Left forelimb (tissue), 1 donor: ENCODE measurements around the gene SEPTIN5.

Source experiments
- DNase-seq: peaks from one replicate; pipeline ENCODE4 v3.0.0-alpha.2; 2018; ENCODE audit warnings: low spot score

Gene SEPTIN5

DNA sequence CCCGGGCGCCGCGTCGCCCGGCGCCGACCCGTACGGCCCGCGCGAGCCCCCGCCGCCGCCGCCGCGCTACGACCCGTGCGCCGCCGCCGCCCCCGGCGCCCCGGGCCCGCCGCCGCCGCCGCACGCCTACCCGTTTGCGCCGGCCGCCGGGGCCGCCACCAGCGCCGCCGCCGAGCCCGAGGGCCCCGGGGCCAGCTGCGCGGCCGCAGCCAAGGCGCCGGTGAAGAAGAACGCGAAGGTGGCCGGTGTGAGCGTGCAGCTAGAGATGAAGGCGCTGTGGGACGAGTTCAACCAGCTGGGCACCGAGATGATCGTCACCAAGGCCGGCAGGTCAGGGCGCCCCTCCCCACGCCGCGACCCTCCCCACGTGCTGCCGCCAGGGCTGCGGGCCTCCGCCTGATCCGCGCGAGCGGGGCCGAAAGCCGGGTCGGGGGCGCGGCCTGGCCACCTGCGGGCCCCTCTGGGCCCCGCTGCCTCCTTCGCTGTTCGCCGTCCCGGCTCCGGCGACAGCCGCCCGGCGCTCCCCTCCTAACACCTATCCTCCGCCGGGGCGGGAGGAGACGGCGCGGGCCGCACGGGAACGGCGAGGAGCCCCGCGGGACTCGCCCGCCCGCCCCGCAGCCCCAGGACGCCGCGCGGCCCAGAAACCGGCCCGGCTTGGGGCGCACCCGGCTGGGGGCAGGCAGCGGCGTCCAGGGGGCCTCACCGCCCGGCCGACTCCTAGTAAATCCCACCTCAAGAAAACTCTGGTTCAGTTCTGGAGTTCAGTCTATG is 46.8 kb downstream of the SEPTIN5 start:
- DNase-seq = no peak

DNA sequence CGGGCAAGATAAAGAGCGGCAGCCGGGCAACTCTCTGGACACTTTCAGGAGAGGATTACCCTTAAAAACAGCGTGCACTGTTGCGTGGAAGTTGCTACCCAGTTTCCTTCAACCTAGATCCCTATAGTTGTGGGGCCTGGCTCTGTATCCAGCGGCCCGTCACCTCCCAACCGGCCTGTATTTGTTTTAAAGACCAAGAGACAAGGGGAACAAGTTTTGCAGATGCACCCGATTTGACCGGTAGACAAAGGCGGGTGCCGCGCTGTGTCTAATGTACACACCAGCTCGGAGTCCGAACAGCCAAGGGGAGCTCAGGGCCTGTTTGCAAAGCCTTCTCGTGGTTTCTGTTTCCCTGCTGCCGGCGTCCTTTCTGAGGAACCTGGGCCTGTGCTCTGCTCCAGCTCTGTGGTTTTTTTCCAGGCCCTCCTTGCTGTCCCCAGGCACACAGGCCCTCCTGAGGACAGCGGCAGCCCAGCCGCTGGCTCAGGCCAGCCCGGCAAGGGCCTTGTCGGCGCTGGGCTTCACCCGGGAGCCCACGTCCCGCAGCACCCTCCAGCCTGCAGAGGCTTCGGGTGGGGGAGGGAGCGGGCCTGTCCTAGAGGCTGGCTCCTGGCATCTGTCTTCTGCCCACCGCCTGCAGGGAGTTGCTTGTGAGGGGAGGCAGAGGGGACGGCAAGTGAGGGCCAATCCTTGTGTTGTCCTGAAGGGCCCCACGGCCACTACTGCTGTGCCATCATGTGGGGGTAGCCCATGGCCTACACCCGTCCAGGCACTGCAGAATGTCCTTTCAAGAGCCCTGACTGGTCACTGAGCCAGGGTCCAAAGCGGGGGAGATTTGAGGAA is 47.6 kb downstream of the SEPTIN5 start:
- no peak for DNase-seq

DNA sequence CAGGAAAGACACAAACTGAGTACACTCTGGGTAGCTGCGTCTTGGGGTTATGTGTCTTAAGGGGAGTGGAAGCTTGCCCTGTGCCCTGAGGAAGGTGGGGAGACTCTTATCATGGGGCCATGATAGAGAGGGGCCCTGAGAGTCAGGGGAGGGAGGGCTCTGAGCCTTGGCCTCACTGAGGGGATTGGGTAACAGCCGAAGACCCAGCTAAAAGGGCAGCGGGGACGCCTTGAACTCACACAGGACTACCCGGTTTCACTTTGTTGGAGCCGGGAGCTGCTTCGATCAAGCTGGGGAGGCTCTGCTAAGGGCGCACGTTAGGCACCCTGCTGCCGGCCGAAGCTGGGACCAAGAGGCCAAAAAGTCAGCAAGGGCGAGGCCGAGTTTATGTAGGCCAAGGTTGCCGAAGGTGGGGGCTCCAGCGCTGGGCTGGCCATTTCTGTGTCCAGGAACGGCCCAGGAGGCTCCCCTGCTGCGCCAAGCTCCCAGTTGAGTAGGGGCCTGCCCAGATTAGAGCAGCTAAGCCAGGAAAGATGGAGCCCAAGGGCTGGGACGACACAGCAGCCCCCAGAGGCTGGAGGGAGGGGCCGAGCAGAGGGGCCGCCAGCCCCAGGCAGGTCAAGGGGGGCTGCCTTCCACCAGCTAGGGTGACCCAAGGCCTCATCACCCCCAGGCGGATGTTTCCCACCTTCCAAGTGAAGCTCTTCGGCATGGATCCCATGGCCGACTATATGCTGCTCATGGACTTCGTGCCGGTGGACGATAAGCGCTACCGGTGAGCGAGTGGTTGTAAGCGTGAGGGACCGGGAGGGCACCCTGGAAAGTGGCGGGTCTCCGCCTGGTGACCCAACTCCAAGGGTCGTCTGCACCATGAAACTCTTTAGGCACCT is 48.5 kb downstream of the SEPTIN5 start:
- DNase-seq = no peak

DNA sequence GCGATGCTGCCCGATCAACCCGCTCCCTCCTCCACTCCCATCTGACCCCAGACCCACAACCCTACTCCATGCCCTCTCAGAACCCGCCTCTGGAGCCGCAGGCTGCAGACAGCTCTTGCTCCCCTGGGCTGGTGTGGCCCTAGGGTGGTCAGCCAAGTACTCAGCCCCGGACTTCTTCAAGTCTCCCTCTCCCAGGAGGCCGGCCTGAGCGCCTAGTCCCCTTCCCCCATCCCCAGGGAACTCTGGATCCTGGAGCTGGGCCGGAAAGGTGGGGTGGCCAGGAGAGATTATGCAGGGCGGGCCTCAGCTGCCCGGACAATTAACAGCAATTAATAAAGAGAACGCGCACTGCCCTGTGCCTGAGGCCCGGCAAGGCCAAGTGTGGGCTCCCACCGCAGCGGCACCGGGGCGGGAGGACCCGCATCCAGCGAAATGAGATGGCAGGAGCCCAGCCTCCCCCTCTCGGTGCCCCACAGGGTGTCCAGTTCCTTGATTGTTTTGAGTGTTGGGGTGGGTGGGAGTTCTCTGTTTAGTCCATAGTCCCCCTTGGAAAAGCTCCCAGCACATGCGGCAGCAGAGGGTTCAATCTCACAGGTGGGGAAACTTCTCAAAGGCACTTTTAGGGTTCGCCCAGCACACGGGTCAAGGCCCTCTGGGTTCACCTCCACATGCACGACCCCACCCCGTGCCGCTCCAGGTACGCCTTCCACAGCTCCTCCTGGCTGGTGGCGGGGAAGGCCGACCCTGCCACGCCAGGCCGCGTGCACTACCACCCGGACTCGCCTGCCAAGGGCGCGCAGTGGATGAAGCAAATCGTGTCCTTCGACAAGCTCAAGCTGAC is 49.4 kb downstream of the SEPTIN5 start:
- no peak for DNase-seq

DNA sequence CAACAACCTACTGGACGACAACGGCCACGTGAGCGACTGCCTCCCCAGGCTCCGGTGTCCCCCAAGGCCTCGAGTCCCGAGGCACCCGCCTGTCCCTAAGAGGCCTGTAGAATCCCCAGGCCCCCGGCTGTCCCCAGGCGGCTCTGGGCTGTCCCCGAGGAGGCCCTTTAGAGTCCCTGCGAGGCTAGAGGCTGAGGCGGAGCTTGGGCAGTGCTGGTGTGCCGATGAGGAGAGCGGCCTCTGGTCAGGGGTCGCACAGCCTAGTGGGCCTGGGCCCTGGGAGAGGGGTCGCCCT is 49.9 kb downstream of the SEPTIN5 start:
- no peak for DNase-seq

DNA sequence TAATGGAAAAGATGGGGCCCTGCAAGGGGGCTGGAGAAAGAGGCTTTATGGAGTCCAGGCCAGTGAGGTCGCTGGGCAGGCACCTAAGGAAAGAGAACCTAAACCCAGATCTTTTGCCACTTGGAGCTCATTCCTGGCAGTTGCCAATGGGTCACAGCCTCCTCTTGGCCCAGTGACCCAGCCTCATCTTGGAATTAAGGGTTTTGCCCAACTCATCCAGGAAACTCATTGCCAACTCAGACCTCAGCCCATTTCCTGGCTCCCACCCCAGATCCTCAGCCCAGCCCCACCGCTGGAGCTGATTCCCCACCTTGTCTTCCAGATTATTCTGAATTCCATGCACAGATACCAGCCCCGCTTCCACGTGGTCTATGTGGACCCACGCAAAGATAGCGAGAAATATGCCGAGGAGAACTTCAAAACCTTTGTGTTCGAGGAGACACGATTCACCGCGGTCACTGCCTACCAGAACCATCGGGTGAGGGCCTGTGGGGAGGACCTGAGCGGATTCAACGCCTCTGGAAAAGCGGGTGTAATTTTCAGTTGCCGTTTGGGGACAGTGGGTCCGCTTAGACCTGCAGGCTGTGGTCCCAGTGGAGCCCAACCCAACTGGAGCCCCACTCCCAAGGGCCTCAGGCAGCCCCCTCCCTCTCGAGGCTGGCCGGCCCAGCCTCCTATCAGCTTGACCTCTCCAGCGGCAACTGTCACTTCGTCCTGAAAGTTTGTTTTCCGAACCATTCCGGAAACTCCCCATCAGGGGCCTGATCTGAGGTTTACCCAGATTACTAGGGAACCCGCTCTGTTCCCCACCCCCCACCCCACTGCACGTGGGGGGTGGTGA is 50.6 kb downstream of the SEPTIN5 start:
- no peak for DNase-seq

DNA sequence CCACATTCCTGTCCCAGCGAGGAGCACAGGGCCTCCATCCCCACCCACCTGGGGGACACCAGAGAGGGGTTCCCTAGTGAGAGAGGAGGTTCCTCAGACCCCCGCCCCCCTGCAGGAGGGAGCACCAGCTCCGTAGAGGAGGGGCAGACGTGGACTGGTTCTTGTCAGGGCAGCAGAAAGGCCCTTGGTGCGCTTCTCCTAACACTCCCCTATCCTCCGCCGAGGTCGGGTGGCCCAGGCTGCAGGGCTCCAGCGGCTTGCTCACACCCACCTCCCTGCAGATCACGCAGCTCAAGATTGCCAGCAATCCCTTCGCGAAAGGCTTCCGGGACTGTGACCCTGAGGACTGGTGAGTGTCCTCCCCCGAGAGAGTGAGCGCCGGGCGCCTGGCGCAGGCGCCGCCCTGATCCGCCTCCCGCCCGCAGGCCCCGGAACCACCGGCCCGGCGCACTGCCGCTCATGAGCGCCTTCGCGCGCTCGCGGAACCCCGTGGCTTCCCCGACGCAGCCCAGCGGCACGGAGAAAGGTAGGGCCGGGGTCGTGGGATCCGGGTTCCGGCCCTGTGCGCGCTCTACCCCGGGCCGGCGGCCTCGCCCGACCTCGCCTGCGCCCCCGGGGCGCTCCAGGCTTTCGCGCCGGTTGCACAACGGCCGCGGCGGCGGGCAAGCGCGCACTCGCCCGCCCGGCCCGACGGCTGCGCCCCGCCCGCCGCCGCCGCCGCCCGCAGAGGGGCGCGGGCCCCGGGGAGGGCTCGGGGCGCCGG is 51.4 kb downstream of the SEPTIN5 start:
- no peak for DNase-seq

DNA sequence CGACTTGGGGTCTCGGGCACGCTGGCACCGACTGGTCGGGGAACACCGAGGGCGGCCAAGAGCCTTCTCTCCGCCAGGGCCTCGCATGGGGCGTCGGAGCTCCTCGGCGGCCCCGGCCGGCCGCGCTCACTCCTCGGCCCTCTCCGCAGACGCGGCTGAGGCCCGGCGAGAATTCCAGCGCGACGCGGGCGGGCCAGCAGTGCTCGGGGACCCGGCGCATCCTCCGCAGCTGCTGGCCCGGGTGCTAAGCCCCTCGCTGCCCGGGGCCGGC is 51.9 kb downstream of the SEPTIN5 start:
- DNase-seq = no peak

DNA sequence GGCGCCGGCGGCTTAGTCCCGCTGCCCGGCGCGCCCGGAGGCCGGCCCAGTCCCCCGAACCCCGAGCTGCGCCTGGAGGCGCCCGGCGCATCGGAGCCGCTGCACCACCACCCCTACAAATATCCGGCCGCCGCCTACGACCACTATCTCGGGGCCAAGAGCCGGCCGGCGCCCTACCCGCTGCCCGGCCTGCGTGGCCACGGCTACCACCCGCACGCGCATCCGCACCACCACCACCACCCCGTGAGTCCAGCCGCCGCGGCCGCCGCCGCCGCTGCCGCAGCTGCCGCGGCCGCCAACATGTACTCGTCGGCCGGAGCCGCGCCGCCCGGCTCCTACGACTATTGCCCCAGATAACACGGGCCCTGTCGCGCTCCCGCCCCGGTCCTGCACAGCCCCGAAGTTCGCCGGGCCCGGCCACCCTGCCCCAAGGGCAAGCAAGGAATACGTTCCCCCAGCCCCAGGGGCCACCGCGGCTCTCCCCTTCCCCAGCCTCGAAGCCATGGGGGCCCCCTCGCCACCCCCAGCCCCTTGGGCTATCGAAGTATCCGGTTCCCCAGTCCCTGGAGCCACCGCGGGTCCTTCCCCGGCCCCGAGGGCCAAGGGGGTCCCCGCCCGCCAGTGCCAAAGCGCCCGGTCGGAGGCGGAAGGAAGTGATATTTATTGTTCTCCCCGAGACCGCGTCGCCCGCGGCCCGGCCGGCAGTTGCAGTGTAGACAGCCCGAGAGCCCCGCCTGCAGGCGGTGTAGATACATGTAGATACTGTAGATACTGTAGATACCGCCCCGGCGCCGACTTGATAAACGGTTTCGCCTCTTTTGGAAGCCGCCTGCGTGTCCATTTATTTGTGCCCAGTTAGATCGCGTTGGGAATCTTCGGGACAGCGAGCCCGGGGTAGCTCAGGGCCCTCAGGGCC is 52.5 kb downstream of the SEPTIN5 start:
- no peak for DNase-seq

DNA sequence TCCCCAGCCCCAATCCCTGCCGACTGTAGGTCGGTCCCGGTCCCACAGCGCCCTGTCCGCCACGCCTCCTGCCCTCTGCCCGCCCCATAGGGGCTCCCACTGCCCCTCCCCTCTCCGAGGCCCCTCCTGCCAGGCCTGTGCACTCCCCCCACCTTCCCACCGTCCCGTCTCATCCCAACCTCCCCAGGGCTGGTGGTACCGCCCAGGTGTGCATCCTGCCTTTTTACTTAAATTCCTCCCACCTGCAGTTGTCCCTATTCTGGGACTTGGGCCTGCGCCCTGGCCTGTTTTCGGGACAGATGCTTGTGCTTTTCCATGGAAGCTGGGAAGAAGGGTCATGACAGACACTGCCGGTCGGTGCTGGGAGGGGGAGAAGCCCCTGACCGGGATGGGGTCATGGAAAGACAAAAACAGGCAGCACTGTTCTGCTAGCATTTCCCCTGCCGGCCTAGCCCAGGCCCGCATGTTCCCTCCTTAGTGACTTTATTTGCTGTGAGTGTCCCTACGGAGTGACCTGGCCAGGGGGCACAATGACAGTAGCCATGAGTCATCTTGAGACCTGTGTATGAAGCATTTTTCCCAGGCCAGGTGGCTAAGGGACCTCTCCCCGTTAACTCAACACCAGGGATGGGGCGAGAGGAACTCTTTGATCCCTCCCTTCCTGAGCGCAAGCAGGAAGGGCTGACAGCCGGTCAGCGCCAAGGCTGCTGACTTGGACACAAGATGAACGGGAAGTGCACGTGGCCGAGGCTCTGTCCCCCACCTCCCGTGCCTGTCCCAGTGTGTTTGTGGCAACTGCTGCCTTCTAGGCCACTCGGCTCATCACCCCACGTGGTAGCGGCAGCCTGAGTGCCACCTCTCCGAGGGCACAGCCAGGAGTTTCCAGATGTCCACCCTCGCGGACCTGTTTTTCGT is 53.4 kb downstream of the SEPTIN5 start:
- DNase-seq = no peak

DNA sequence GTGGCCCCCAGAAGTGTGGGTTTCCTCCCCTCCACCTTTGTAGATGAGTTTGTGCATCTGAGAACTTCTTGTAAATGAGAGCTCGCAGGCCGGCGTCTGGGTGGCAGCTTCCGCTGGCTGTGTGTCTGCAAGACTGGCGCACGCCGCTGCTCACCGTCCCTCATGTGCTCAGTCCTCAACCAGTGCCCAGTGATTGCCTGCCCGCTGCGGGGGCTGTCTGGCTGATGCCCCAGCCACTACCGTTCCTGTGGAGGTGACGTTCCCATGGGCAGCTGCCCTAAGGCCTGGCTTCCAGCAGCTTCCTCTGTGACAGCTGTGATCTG is 55.1 kb downstream of the SEPTIN5 start:
- no peak for DNase-seq

DNA sequence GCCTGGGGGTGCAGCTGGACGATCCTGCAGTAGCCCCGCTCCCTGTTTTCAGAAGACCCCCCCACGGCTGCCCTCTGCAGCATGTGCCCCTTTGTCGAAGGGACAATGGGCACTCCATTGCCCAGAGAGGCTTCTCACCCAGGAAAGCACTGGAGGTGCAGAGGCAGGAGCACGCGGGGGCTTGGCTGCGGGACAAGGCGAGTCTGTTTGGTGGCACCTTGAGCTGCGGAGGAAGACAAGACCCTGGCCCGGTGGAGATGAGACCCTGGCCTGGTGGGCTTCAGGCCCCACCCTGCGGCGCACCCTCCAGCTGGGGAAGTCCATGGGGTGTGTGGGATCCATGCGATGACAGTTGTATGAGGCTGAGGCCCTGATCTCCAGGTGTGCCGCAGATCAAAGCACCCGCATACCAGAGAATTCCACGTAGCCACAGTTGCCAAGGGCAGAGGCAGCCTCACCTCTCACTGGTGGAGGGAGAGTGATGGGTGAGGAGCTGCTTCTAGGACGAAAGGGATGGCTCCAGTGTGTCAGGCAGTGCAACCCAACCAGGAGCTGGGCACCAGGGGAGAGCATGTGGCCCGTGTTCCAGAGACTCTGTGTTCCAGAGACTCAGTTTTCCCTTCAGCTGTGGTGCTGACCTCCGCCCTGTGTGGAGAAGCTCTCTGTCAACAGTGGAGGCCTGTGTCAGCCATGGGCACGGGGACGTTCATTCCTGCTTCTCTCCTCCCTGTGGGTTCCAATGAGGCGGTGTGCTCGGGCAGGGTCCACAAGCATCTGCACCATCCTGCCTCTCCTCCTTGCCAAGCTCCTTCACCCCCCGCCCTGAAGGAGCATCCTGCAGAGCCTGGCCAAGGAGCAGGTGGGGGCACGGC is 56.3 kb downstream of the SEPTIN5 start:
- DNase-seq = no peak

DNA sequence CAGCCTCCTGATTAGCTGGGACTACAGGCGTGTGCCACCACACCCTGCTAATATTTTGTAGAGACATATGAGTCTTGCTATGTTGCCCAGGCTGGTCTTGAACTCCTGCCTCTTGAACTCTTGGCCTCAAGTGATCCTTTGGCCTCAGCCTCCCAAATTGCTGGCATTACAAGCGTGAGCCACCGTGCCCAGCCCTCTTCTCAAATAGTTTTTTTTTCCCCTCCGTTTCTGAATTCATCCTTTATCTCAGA is 58.0 kb downstream of the SEPTIN5 start:
- DNase-seq = no peak
